ENCODE data around the gene EEF1AKMT1. TPM values are rescaled to one million over a fixed set of nuclear protein-coding genes. Genes with fewer than 3 reads are reported as not detected.
"Not testable (repeated sequence)": the region's sequence is repeated elsewhere in the genome, so short reads cannot be mapped to it uniquely, and the experiment has no call there.

Gene EEF1AKMT1
- total RNA-seq, 1 experiment from 2014 or later = 9.8 TPM

DNA sequence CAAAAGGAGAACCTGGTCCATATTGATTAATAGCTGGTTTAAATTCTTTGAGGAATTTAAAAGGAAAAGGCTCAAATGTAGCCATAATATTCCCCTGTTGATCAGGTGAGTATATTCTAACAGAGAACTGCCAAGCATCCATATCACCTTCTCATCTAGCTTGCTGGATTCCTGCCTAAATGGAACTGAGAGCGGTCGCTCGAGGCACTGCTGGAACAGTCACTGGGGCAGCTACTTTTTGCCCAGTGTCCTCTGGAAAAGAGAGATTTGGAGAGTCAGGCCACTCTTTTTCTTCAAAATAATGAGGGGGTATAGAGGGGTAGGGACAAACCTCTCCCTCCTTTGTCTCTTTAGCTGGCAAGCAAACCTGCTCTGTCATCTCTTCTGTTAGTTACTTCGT is 89.7 kb downstream of the EEF1AKMT1 start:
- Histone ChIP-seq H3K9ac (ENCODE audit: low read length) (no peak overlapping the region), H3K27me3 (ENCODE audit: insufficient read depth, low read length) (no peaks in the 10 kb centered on the region), H3K9me3 (ENCODE audit: control insufficient read depth in 1 of 2, insufficient read depth in 1 of 2, low read depth in 1 of 2, low read length in 2 of 2) (no peaks in the 10 kb centered on the region), H3K79me2 (ENCODE audit: insufficient read depth, low read length) (no peaks in the 10 kb centered on the region), H2AFZ (ENCODE audit: low read depth, low read length, poor library complexity, severe bottlenecking) (no peak overlapping the region), H3K27ac (ENCODE audit: low read depth, low read length) (no peak overlapping the region), H3K4me3 (replicated peaks in 1 of 2; ENCODE audit: low read depth in 1 of 2, low read length in 2 of 2) (no peak overlapping the region), H4K20me1 (ENCODE audit: insufficient read depth) (no peaks in the 10 kb centered on the region), H3K4me2 (ENCODE audit: low read length) (no peak overlapping the region), H3K4me1 (ENCODE audit: control insufficient read depth in 1 of 2, insufficient read depth in 2 of 2, low read length in 2 of 2) (no peaks in the 10 kb centered on the region), H3K9me2 (ENCODE audit: insufficient read depth) (no peaks in the 10 kb centered on the region), H3K36me3 (ENCODE audit: control insufficient read depth in 1 of 2, insufficient read depth in 2 of 2, low read length in 2 of 2) (no peaks in the 10 kb centered on the region)
- CTCF ChIA-PET = no interaction called here
- no peak for DNase-seq (ENCODE audit: low read depth, low spot score)
- ATAC-seq = no peak
- RAD21 ChIA-PET (ENCODE audit: low non-redundant PET in 1 of 2, low total read pairs in 2 of 2, uncharacterized antibody in 2 of 2, unreplicated experiment in 2 of 2) = no interaction called here
- BruUV-seq (replicated peaks) = no TSS peak
- TF ChIP-seq, protein P1, sequence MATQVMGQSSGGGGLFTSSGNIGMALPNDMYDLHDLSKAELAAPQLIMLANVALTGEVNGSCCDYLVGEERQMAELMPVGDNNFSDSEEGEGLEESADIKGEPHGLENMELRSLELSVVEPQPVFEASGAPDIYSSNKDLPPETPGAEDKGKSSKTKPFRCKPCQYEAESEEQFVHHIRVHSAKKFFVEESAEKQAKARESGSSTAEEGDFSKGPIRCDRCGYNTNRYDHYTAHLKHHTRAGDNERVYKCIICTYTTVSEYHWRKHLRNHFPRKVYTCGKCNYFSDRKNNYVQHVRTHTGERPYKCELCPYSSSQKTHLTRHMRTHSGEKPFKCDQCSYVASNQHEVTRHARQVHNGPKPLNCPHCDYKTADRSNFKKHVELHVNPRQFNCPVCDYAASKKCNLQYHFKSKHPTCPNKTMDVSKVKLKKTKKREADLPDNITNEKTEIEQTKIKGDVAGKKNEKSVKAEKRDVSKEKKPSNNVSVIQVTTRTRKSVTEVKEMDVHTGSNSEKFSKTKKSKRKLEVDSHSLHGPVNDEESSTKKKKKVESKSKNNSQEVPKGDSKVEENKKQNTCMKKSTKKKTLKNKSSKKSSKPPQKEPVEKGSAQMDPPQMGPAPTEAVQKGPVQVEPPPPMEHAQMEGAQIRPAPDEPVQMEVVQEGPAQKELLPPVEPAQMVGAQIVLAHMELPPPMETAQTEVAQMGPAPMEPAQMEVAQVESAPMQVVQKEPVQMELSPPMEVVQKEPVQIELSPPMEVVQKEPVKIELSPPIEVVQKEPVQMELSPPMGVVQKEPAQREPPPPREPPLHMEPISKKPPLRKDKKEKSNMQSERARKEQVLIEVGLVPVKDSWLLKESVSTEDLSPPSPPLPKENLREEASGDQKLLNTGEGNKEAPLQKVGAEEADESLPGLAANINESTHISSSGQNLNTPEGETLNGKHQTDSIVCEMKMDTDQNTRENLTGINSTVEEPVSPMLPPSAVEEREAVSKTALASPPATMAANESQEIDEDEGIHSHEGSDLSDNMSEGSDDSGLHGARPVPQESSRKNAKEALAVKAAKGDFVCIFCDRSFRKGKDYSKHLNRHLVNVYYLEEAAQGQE (IDR thresholded peaks at IDR 0.05; ENCODE audit: low read depth) = no peak
- intact Hi-C loops (cut with micrococcal nuclease) = no loop called here
- POLR2A ChIA-PET = no interaction called here

DNA sequence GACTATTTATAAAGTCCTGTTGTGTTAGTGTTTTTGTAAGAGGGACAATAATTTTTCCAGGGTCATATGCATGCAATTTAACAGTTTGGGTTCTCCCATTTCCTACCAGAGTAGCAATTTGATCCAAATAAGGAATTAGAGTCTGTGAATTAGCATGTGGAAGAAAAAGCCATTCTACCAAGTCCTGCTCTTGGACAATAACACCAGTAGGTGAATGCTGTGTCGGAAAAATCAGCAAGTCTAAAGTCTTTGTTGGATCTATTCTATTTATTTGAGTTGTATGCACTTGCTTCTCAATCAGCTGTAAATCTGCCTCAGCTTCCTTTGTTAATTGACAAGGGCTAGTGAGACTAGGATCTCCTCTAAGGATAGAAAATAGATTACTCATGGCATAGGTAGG is 91.7 kb downstream of the EEF1AKMT1 start:
- Histone ChIP-seq H3K4me2 (ENCODE audit: low read length) (no peak overlapping the region), H3K4me1 (ENCODE audit: control insufficient read depth in 1 of 2, insufficient read depth in 2 of 2, low read length in 2 of 2) (no peaks in the 10 kb centered on the region), H3K9me3 (ENCODE audit: control insufficient read depth in 1 of 2, insufficient read depth in 1 of 2, low read depth in 1 of 2, low read length in 2 of 2) (no peaks in the 10 kb centered on the region), H3K9me2 (ENCODE audit: insufficient read depth) (no peaks in the 10 kb centered on the region), H2AFZ (ENCODE audit: low read depth, low read length, poor library complexity, severe bottlenecking) (no peak overlapping the region), H3K36me3 (ENCODE audit: control insufficient read depth in 1 of 2, insufficient read depth in 2 of 2, low read length in 2 of 2) (no peaks in the 10 kb centered on the region), H3K27me3 (ENCODE audit: insufficient read depth, low read length) (no peaks in the 10 kb centered on the region), H3K27ac (ENCODE audit: low read depth, low read length) (no peak overlapping the region), H3K4me3 (replicated peaks in 1 of 2; ENCODE audit: low read depth in 1 of 2, low read length in 2 of 2) (no peak overlapping the region), H3K9ac (ENCODE audit: low read length) (no peak overlapping the region), H3K79me2 (ENCODE audit: insufficient read depth, low read length) (no peaks in the 10 kb centered on the region), H4K20me1 (ENCODE audit: insufficient read depth) (no peaks in the 10 kb centered on the region)
- ChIA-PET CTCF (no interaction called here), POLR2A (no interaction called here), RAD21 (ENCODE audit: low non-redundant PET in 1 of 2, low total read pairs in 2 of 2, uncharacterized antibody in 2 of 2, unreplicated experiment in 2 of 2) (no interaction called here)
- ATAC-seq (no peak), DNase-seq (ENCODE audit: low read depth, low spot score) (no peak)
- BruUV-seq (replicated peaks) = no TSS peak
- TF ChIP-seq ELF1 (IDR thresholded peaks at IDR 0.05; ENCODE audit: borderline replicate concordance, low read depth) = no peak
- TF ChIP-seq, protein P2, sequence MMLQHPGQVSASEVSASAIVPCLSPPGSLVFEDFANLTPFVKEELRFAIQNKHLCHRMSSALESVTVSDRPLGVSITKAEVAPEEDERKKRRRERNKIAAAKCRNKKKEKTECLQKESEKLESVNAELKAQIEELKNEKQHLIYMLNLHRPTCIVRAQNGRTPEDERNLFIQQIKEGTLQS (IDR thresholded peaks at IDR 0.05) = no peak
- no peak for TF ChIP-seq EGR1 (IDR thresholded peaks at IDR 0.05; ENCODE audit: low read depth)
- no peak for TF ChIP-seq POLR2A (IDR thresholded peaks at IDR 0.05; ENCODE audit: borderline replicate concordance, extremely low read depth, insufficient read depth, insufficient read length)
- TF ChIP-seq, protein P1 (IDR thresholded peaks at IDR 0.05; ENCODE audit: low read depth) = no peak
- TF ChIP-seq SRF (IDR thresholded peaks at IDR 0.05; ENCODE audit: low read depth) = no peak
- intact Hi-C loops (cut with micrococcal nuclease) = no loop called here

DNA sequence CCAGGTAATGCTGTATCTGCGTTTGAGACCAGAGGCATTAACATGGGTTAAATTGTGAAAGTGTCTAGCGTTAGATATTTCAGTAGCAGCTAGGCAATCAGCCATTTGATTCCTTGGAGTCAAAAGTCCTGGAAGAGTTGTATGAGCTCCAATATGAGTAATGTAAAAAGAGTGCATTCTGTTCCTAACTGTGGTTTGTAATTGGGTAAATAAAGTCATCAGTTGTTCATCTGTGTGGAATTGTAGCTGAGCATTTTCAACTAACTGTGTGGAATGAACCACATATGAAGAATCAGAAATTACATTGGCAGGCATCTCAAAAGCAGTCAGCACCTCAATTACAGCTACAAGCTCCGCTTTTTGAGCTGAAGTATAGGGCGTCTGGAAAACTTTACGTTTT is 92.3 kb downstream of the EEF1AKMT1 start:
- H3K27me3 ChIP-seq (ENCODE audit: insufficient read depth, low read length); BruUV-seq (replicated peaks): not testable (repeated sequence)

More for the DNA sequence above, 92.3 kb downstream of the EEF1AKMT1 start:
- ATAC-seq; POLR2A ChIA-PET; H3K4me2 ChIP-seq (ENCODE audit: low read length); H3K9me3 ChIP-seq (ENCODE audit: control insufficient read depth in 1 of 2, insufficient read depth in 1 of 2, low read depth in 1 of 2, low read length in 2 of 2); DNase-seq (ENCODE audit: low read depth, low spot score); H3K9ac ChIP-seq (ENCODE audit: low read length); H3K79me2 ChIP-seq (ENCODE audit: insufficient read depth, low read length); H3K9me2 ChIP-seq (ENCODE audit: insufficient read depth); H3K27ac ChIP-seq (ENCODE audit: low read depth, low read length); CTCF ChIA-PET; RAD21 ChIA-PET (ENCODE audit: low non-redundant PET in 1 of 2, low total read pairs in 2 of 2, uncharacterized antibody in 2 of 2, unreplicated experiment in 2 of 2); H3K4me3 ChIP-seq (replicated peaks in 1 of 2; ENCODE audit: low read depth in 1 of 2, low read length in 2 of 2); intact Hi-C loops (cut with micrococcal nuclease); H3K36me3 ChIP-seq (ENCODE audit: control insufficient read depth in 1 of 2, insufficient read depth in 2 of 2, low read length in 2 of 2); H4K20me1 ChIP-seq (ENCODE audit: insufficient read depth); H3K4me1 ChIP-seq (ENCODE audit: control insufficient read depth in 1 of 2, insufficient read depth in 2 of 2, low read length in 2 of 2); H2AFZ ChIP-seq (ENCODE audit: low read depth, low read length, poor library complexity, severe bottlenecking): not testable (repeated sequence)
